Adrenal gland (tissue), 5 donors: ENCODE measurements around the gene CFL1.

Experiments used
- CTCF ChIP-seq, 6 experiments: fragments of 450-650 bp in 4 of 6; fragments of 200-600 bp in 2 of 6; sonication (generic) in 1 of 6; IDR thresholded peaks; 1 replicate in 5 of 6; 2 replicates in 1 of 6; pipeline versions ENCODE4 v1.5.1 to v1.8.0; 2016 to 2021; ENCODE audit warnings: antibody characterized with exemption in 6 of 6, mild to moderate bottlenecking in 2 of 6, moderate library complexity in 1 of 6
- POLR2A ChIP-seq, 2 donors: fragments of 450-650 bp; IDR thresholded peaks; one replicate each; pipeline ENCODE4 v1.6.1; 2017; ENCODE audit warnings: antibody characterized with exemption in 2 of 2, mild to moderate bottlenecking in 2 of 2, moderate library complexity in 1 of 2
- donor health status: DM: no; HTN: no; CAD: no.

- no peak for TF ChIP-seq CTCF (IDR thresholded peaks at IDR 0.05)
- no peak for TF ChIP-seq POLR2A (IDR thresholded peaks at IDR 0.05)
Measured at GRCh38 chr11:65885808-65886536, 28.0 kb upstream of the CFL1 start.
